ENCODE results near the gene STK24.

The STK24 gene

DNA sequence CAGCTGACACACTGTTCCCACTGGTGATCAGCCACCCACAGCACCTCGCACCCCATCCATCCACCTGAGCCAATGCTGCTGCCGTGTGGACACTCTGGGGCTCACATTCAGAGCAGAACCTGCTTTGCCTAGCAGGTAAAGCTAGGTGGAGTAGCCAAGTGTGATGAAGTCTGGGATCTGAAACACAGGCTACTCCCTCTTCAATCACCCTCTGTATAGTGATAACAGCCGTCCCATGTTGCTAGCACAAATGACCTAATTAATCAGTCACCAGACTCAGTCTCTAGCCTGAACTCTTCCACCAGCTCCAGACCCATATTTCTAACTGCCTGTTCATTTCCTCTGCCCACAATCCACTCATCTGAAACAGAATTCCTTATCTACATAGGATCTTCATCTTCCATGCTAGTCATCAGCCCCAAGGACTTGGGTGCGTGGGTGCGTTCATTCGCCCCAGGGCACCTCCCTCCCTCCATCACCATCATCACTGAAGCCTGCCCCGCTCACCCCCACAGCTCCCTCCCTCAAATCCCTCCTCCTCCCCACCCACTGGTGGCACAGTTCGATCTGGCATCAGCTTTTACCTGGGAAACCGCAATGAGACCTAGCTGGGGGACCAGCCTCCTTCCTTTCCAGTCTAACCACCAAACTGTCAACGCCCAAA lies 19.8 kb downstream of the STK24 start:
- DNase-seq (ENCODE audit: low read depth in 2 of 2): peak in 1 of 2 donors; percentile 42

DNA sequence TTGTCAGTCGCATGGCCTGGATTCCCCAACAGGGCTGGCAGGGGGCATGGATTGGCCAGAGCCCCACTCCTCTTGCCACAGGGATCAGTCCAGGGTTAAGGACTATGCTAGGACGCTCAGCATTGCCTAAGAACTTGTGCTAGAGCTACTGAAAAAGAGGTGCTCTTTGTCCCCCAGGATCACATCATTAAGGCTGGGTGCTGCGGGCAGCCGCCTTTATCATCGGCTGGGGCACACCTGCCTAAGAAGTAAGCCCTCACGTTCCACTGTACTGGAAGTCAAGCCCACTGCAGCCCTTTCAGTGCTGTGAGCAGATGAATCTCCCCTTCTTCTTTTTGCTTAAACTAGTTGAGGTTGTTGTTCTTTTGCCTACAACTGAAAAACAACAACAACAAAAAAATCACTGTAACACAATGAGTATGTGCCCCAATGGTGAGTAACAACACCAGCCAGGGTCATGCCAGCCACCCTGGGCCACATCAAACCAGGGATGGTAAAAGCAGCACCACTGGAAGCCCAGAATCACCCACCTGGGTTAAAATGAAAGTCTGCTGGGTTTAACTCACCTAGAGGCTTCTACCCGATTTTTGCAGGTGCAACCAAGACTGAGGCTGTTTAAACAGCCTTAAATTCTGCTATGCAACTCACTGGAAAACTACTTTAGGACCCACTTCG lies 20.6 kb downstream of the STK24 start:
- no peak for DNase-seq (ENCODE audit: low read depth in 2 of 2)

DNA sequence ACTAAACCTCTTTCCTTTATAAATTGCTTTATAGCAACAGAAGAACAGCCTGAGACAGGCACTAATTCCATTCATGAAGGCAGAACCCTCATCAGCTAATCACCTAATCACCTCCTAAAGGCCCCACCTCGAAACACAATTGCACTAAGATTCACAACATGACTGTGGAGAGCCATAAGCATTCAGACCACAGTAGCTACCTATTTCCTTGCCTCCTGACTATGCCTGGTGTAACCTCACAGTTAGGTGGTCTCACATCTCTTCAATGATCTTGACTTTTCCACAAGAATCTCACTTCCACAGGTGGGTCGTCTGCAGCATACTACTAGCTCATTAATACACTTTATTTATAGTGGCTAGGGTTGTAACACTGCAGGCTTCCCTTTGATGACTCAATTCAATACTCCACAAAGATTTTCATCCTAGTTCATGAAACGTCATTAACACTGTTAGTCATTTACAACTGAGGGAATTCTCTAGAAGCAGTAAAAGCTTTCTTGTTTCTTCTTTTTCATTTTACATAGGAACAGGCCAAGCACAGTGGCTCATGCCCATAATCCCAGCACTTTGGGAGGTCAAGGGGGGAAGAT lies 27.1 kb downstream of the STK24 start:
- no peak for DNase-seq (ENCODE audit: low read depth in 2 of 2)

DNA sequence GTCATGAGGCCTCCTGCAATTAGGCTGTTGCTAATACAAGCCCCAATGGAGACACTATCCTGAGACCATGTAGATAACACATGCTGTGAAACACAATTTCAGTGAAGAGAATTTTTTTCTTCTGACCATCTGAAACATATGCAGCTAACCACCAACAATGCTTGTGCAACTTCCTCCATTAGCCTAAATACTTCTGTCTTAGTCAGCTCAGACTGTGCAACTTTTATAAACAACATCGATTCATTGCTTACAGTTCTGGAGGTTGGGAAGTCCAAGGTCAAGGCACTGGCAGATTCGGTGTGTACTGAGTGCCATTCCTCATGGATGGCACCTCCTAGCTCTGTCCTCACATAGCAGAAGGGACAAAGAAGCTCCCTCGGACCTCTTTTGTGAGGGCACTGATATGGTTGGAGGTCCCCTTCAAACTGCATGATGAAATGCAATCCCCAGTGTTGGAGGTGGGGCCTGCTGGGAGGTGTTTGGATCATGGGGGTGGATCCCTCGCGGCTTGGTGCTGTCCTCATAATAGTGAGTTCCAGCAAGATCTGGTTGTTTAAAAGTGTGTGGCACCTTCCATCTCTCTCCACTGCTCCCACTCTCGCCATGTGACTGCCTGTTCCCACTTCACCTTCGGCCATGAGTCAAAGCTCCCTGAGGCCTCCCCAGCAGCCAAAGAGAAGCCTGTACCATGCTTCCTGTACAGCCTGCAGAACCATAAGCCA lies 27.7 kb downstream of the STK24 start:
- no peak for DNase-seq (ENCODE audit: low read depth in 2 of 2)

DNA sequence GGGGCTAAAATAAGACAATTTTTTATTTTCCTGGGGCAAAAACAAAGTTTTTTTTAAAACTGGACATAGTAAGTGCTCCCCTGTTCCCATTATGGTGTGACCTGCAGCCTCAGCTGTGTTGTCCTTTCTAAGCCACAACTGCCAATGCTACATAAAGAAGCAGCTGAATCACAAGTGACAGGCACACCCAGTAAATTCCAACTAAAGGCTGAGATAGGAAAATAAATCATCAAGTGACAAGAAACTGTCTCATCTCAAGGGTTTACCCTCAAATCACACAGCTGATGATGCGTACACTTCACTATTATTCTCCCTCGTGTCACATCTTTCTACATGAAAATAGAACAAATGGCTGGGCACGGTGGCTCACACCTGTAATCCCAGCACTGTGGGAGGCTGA lies 28.7 kb downstream of the STK24 start:
- no peak for DNase-seq (ENCODE audit: low read depth in 2 of 2)

DNA sequence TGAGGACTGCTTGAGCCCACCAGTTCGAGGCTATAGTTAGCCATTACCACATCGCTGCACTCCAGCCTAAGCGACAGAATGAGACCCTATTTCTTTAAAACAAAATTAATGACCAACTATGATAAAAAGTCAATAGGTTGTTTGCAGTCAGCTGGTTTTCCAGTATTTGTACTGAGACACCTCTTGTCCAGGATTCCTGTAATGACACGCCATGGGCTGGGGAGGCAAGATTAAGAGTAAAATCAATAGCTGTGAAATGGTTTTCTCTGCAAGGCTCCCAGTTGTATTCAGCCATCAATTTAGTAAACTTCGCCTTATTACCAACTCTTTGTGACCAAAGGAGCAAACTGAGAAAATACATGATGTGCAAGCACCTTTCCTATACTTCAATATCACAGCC lies 29.5 kb downstream of the STK24 start:
- DNase-seq (ENCODE audit: low read depth in 2 of 2): no peak

DNA sequence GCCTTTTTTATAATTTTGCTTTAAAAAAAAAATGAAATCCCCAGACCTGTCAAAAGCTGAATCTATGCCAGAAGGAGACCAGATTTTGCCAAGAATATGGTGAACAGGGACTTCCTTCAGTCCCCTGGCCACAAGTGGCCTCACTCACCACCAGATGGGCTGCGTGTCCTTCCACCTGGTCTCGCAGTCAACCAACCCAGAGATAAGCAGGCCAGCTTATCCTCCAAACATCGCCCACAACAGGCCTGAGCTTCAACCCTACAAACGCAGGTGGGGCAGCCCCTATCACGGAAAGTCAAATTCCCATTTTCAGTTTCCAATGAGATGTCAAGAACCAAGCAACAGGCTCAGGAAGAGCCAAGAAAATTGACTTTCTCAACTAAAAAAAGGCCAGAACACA lies 30.5 kb downstream of the STK24 start:
- DNase-seq (ENCODE audit: low read depth in 2 of 2): no peak

DNA sequence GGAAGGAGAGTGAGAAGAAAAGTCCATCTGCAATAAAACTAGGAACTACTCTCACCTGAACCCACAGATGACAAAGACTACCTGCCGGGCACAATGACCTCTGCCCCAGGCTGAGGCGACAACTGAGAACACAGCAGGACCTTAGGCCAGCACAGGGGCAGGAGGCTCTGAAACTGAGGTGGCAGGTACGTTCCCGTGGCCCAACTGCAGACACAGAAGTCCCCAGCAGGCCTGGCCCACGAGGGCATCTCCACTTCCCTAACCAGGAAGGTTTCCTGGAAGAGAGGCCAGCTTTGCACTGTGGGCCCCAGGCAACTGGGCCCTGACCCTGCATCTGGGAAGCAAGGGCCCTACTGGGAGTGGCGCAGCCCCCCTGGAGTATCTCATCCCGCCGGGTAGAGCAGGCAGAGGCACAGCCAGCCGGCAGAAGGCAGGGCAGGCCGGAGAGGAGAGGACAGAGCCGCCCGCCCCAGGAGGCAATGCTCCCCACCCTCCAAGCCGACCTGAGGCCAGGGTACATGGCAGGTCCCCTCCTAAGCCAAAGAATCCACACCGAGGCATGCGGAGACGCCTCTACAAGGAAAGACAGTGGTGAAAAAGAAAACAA lies 32.7 kb downstream of the STK24 start:
- DNase-seq (ENCODE audit: low read depth in 2 of 2): no peak

DNA sequence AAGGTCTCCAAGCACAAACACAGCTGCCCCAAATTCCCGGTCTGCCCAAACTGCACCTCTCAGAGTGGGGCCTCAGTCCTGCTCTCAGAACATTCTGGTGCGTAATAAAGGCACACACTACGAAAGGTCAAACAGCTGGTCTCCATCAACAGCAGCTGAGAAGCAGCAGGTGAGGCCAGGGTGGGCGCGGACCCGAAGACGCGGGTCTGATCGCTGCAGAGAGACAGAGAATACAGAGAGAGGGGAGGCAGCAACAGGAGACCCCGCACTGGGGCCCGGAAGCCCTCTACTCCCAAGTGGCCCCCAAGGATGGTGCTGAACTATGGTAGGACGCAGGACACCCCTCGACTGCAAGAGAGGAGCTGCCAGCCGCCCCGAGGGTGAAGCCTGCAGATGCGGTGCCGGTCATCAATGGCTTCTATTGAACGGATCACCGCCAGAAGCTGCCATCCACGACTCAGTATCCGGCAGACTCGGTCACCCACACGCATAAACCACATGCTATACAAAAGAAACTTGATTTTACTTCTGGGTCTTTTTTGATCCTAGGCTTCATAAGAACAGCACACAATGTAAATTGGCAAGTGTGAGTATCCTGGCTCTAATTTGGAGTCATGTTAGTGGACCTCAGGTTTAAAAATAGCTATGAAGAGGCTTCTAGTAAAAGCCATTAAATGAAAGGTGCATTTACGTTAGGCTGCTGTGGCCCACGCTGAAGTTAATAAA lies 33.4 kb downstream of the STK24 start:
- no peak for DNase-seq (ENCODE audit: low read depth in 2 of 2)

DNA sequence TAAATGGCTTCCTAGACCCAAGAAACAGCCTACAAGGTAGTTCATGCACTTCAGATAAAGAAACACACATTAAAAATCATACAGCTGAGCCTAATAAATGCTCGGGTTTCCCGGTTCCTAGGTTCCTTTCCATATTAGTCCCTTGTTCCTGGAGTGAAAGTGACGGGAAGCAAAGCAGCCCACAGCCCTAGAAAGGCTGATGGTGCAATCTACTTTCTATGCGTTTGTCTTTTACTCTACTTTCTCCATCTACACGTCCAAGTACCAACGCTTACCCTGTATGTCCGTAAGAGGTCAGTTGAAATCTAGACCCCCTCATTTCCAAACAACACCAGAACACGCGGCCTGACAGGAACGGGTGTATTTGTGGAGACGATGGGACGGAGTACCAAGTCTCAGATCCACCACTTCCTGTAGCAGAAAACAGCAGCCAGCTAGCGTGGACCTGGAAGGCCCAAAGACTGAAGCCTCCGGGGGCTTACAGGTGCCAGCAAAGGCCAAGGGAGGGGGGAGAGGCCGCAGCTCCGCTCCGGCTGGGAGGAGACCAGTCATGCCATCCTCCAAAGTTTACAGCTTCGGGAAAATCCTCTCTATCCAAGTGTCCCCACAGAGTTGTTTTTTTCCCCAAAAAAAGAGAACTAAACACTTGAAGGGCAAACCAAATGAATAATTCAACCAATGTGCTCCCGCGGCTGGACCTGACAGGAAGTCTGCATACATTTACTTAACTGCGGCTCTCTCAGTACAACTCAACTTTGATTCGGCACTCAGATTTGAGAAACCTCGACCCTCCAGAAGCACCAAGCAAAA lies 34.1 kb downstream of the STK24 start:
- no peak for DNase-seq (ENCODE audit: low read depth in 2 of 2)

DNA sequence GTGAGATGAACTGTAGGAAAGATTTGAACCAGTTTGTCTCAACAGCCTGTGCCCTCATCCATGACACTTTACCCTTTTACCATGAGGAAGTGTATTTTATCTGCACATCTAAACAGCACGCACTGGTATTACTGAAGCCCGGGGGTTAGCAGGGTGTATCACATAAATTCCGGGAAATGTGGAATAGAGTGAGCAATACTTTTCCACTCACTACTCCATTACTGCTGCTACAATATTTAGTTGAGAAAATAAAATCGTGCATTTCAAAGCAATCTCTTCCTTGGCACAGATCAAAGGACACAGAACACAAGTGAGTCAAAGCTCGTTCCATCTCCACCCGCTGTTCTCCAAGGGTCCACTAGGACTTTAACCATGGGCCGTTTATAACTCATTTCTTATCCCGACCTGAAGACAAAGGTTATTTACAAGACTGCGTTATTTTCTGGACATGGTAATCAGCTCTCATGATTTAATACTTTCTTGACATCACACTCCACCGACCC lies 35.2 kb downstream of the STK24 start:
- DNase-seq (ENCODE audit: low read depth in 2 of 2): no peak

DNA sequence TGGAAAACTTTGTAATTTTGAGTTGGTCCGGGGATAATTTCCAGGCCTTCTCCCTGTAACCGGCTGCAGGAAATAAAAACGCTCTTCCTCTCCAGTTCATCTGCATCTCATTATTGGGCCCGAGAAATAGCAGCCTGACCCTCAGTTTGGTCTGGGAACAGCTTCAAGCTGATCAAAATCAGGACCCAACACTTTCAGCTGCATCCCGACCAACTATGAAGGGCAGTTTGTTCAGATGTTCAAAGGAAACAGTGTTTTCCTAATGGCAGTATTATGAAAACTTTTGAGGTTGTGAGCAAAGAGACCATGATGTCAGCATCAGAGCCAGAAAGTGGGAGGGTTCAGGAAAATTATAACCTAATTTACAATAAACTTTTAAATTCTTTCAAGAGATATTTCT lies 35.7 kb downstream of the STK24 start:
- DNase-seq (ENCODE audit: low read depth in 2 of 2): no peak

DNA sequence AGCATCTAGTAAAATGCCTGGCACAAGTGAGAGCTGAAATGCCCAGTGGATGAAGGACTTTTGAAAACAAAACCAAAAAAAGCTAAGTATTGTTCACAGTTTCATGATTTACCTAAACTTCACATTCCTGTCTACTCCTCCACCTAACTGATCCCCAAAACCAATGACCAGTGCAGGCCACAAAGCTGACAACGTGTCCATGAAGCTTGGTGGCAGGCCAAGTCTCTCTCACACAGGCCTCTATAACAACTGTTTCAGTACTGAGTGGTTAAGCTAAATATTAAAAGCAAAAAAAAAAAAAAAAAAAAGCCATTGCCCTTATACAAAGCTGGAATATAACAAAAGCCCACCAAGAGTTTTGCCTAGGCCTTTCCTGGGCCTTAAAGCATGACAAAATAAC lies 36.4 kb downstream of the STK24 start:
- no peak for DNase-seq (ENCODE audit: low read depth in 2 of 2)

DNA sequence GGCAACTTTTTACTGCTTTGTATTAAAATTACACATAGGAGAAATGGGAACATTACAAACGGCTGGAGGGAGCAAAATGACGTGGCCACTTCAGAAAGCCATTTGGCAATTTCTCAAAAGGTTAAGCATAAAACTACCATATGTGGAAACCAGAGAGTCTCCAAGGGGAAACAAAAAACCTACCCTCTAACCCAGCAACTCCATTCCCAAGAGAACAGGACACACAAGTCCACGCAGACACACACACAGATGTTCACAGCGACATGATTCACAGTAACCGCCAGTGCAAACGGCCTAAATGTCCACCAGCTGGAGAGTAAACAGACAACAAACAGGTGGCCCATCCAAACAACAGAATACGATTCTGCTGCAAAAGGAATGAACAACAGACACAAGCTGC lies 37.2 kb downstream of the STK24 start:
- no peak for DNase-seq (ENCODE audit: low read depth in 2 of 2)

DNA sequence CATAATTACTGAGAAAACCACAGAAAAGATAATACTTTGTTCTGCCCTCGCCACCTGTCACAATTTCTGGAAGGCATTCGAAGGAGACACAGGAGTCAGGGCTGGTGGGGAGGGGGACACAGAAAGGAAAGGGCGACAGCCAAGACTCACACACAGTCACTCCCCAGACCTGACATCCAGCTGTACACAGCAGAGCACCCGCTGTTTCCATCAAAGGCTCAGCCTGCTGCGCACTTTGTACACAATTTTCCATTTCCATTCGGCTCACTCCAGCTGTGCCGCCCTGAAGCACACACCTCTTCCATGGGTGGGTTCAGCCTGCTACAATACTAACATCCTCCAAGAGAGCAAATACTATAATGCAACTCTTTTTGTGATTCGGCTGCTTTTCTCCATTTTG lies 38.0 kb downstream of the STK24 start:
- no peak for DNase-seq (ENCODE audit: low read depth in 2 of 2)

DNA sequence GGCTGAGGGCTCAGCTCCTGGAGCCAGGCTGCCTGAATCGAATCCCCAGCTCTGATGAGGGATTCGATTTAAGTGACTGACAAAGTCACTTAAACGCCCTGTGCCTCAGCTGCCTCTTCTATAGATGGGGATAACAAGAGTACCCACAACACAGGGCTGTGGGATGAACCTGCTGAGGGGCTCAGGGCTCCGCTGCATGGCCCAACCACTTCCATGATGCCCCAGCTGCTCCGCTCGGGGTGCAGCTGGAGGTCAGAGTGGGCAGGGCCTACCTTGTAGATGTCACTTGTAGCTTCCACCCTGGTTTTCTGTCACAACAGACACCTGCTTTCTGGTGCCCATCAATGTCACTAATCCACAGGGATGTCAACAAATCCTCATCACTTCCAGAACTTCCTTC lies 39.2 kb downstream of the STK24 start:
- no peak for DNase-seq (ENCODE audit: low read depth in 2 of 2)

DNA sequence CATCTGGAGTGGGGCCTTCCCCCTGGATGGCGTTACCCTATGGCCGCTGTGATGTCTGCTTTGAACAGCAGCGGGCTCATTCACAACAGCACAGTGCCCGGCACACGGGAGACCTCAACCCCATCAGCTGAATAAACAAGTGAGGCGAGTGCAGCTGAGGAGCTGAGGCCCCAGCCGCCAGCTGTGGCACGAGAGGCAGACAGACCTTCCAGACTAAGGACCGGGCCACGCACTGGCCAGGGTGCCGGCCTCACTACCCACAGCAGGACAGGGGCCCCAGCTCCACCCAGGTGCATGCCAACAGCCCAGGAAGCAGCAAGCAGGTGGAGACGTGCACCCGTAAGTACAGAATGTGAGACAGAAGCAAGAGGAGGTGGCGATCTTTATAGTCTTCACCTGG lies 39.6 kb downstream of the STK24 start:
- no peak for DNase-seq (ENCODE audit: low read depth in 2 of 2)

DNA sequence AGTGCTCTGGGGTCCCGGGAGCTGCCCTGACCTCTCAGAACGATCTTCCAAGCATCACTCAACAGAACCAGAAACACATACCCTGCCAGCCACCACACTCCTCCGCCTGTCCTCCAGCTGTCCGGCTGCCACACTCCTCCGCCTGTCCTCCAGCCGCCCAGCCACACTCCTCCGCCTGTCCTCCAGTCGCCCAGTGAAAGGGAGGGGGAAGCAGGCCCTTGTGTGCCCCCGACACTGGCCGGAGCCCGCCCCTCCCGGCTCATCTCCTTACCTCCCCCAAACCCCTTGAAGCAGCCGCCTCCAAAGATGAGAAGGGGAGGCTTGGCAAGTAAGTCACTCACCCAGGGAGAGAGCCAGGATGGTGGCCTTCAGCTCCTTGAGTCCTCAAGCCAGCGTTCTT lies 40.2 kb downstream of the STK24 start:
- no peak for DNase-seq (ENCODE audit: low read depth in 2 of 2)

DNA sequence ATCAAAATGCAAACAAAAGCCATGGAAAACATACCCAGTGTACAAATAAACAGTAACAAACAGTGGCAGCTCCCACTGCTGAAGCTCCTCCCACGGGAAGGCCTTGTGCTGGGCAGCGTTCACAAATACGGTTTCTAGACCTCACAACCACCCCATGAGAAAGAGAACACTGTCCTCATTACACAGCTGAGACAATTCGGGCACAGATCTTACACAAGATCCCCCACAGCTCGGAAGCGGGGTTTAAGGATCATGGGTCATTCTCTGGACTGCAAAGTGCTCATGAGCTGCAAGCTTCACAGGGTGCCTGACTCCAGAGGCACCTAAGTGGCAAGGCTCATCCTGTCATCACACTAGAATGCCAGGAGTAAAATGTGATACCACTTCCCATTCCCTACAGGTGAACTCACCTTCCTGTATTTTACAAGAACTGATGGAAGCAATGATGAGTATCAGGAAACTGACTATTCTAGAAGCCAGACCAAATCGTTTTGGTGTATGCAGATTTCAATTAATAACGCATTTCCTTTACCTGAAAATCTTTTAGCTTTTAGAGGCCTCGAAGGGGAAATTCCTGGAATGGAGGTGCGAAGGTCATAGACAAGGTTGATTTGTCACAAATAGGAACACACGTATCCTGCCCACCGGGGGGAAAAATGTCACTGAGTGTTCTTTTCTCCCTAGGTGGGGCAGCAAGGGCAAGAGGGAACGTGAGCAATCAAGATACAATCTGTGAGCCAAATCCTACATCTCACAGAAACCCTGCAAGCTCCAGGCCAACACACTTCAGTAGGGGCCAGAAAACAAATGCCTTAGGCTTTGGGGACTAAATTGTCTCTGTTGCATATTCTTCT lies 41.2 kb downstream of the STK24 start:
- DNase-seq (ENCODE audit: low read depth in 2 of 2): no peak

DNA sequence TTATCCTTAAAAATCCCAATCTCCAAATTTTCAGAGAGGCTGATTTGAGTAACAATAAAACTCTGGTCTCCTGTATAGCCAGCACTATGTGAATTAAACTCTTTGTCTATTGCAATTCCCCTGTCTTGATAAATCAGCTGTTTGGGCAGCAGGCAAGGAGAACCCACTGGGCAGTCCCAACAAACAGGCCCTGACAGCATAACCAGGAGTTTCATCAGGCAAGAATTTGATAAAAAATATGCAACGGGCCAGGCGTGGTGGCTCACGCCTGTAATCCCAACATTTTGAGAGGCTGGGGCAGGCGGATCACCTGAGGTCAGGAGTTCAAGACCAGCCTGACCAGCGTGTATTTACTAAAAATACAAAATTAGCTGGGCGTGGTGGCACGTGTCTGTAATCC lies 42.1 kb downstream of the STK24 start:
- no peak for DNase-seq (ENCODE audit: low read depth in 2 of 2)
